Right atrium auricular region (tissue), 2 donors: ENCODE results near the gene CRIP1. TPM values are rescaled to one million over a fixed set of nuclear protein-coding genes. Genes with fewer than 3 reads are reported as not detected.
A peak's percentile ranks its signal among the peaks of the same experiment; 100 is the strongest.

ENCODE experiments used
- DNase-seq: peaks from one replicate; pipeline ENCODE4 v3.0.0-alpha.2; 2019; ENCODE audit warnings: low spot score
- H3K27ac ChIP-seq, 2 donors: fragments of 200-600 bp; sonication (generic); 1 replicate in 1 of 2; 2 replicates in 1 of 2; pipeline ENCODE4 v1.5.1; 2016 to 2019
- H3K27me3 ChIP-seq, 2 donors: fragments of 200-600 bp; sonication (generic); one replicate each; pipeline versions ENCODE4 v1.5.1 to v1.6.0; 2017 to 2019
- H3K36me3 ChIP-seq: fragments of 200-600 bp; sonication (generic); one replicate; pipeline ENCODE4 v1.5.1; 2016
- H3K4me1 ChIP-seq, 2 donors: fragments of 200-600 bp; sonication (generic); one replicate each; pipeline versions ENCODE4 v1.5.1 to v1.6.0; 2017 to 2019
- H3K4me3 ChIP-seq, 2 donors: fragments of 200-600 bp; sonication (generic); 1 replicate in 1 of 2; 2 replicates in 1 of 2; pipeline ENCODE4 v1.5.1; 2017 to 2019; ENCODE audit warnings: mild to moderate bottlenecking in 1 of 2, moderate library complexity in 1 of 2
- H3K9me3 ChIP-seq, 2 donors: fragments of 200-600 bp; sonication (generic); one replicate each; pipeline ENCODE4 v1.5.1; 2019
- CTCF ChIP-seq, 2 donors: fragments of 200-600 bp; sonication (generic); IDR thresholded peaks; one replicate each; pipeline ENCODE4 v1.5.1; 2019; ENCODE audit warnings: antibody characterized with exemption in 2 of 2
- total RNA-seq, 2 donors: library from RNA; depleted of rRNA; stranded (reverse); fragments of >200 nt; gene quantifications; one replicate each; pipeline ENCODE4 v1.1.0, GENCODE V29; 2016

Gene CRIP1
- total RNA-seq, 2 donors from 2014 or later, result 42.9 to 79.2 TPM

GRCh38 chr14:105474483-105475268 is 12.0 kb upstream of the CRIP1 start, which contains the start of gene CRIP2:
CRIP2 (plus strand) TSS chr14:105474821; CDS start chr14:105474863, 42 bp downstream.
- Histone ChIP-seq H3K4me1 (peaks cover 0 to 77% of the 10 kb centered on the region in 2 donors), H3K9me3 (no peaks in the 10 kb centered on the region), H3K27ac (peak within 1 kb of the TSS; percentile 95 to 100), H3K27me3 (no peaks in the 10 kb centered on the region), H3K36me3 (peaks cover 21% of the 10 kb centered on the region), H3K4me3 (peak within 1 kb of the TSS; percentile 98 to 100)
- DNase-seq, result no peak
- TF ChIP-seq CTCF (IDR thresholded peaks at IDR 0.05), result no peak

- peak overlapping the region; percentile 95 to 100 for H3K27ac ChIP-seq
- no peak for TF ChIP-seq CTCF (IDR thresholded peaks at IDR 0.05)
- DNase-seq, result no peak
- H3K36me3 ChIP-seq, result peaks cover 17% of the 10 kb centered on the region
- H3K4me1 ChIP-seq, result peaks cover 0 to 77% of the 10 kb centered on the region in 2 donors
- H3K27me3 ChIP-seq, result no peaks in the 10 kb centered on the region
- peak overlapping the region; percentile 98 to 100 for H3K4me3 ChIP-seq
- no peaks in the 10 kb centered on the region for H3K9me3 ChIP-seq
Measured at GRCh38 chr14:105475269-105476096, 11.2 kb upstream of the CRIP1 start.

GRCh38 chr14:105476097-105476830 is 10.4 kb upstream of the CRIP1 start:
- H3K27ac ChIP-seq, result peak overlapping the region; percentile 95 to 100
- H3K27me3 ChIP-seq, result no peaks in the 10 kb centered on the region
- no peak for DNase-seq
- H3K4me1 ChIP-seq, result peaks cover 0 to 77% of the 10 kb centered on the region in 2 donors
- peak overlapping the region; percentile 98 to 100 for H3K4me3 ChIP-seq
- no peaks in the 10 kb centered on the region for H3K9me3 ChIP-seq
- no peak for TF ChIP-seq CTCF (IDR thresholded peaks at IDR 0.05)
- peaks cover 17% of the 10 kb centered on the region for H3K36me3 ChIP-seq

GRCh38 chr14:105476831-105477659 is 9.6 kb upstream of the CRIP1 start:
- peaks cover 0 to 77% of the 10 kb centered on the region in 2 donors for H3K4me1 ChIP-seq
- TF ChIP-seq CTCF (IDR thresholded peaks at IDR 0.05), result no peak
- no peak for DNase-seq

More at GRCh38 chr14:105476831-105477659, 9.6 kb upstream of the CRIP1 start:
- Histone ChIP-seq H3K9me3 (no peaks in the 10 kb centered on the region), H3K36me3 (peaks cover 17% of the 10 kb centered on the region), H3K27ac (peak overlapping the region; percentile 95 to 100), H3K27me3 (no peaks in the 10 kb centered on the region), H3K4me3 (peak overlapping the region; percentile 98 to 100)
